Measurements from ENCODE around the gene GORAB. TPM values are rescaled to one million over a fixed set of nuclear protein-coding genes. Genes with fewer than 3 reads are reported as not detected.

The GORAB gene
- total and polyA plus RNA-seq, 2 of the 8 experiments (the other 6 are each of a cell fraction or from before 2014, with no cell fraction given) = 4.0 to 9.6 TPM

- ChIA-PET CTCF (ENCODE audit: partially characterized antibody) (no interaction called here), POLR2A (ENCODE audit: partially characterized antibody) (no interaction called here)
- no peak overlapping the region for H3K4me3 ChIP-seq (ENCODE audit: extremely low read depth in 1 of 4, insufficient read depth in 2 of 4, low read depth in 3 of 4, low read length in 4 of 4)
- H3K27ac ChIP-seq (ENCODE audit: low read depth, low read length) = no peak overlapping the region
- no peaks in the 10 kb centered on the region for H3K79me2 ChIP-seq (ENCODE audit: control insufficient read depth in 1 of 2, insufficient read depth in 2 of 2, low read length in 2 of 2)
- no peak overlapping the region for H3K9ac ChIP-seq (replicated peaks in 1 of 4; ENCODE audit: extremely low read depth in 1 of 4, low read depth in 3 of 4, low read length in 3 of 4)
- no peak for DNase-seq (ENCODE audit: low read depth in 1 of 2, low spot score in 2 of 2)
- H2BK120ac ChIP-seq (replicated peaks; ENCODE audit: low read depth, low read length) = no peak overlapping the region
- H3K56ac ChIP-seq (replicated peaks; ENCODE audit: insufficient read length, low read depth, low read length) = no peak overlapping the region
- H2AFZ ChIP-seq (ENCODE audit: low read length) = no peak overlapping the region
- H3K14ac ChIP-seq (ENCODE audit: insufficient read length) = no peak overlapping the region
- no peak overlapping the region for H4K8ac ChIP-seq (ENCODE audit: extremely low read depth, insufficient read depth, low read length)
- WGBS, 2 experiments (ENCODE audit: extremely low coverage in 1 of 2, insufficient coverage in 1 of 2, insufficient read length in 1 of 2, insufficient replicate concordance in 2 of 2, low coverage in 1 of 2, low lambda C conversion rate in 2 of 2, missing lambda C conversion rate in 1 of 2) = 86% methylated on average over 4 of the region's 4 CpGs; no CpG with 5 or more reads in 1 of the 2 experiments
- H3K36me3 ChIP-seq (ENCODE audit: control insufficient read depth in 2 of 4, insufficient read depth in 4 of 4, low read length in 3 of 4) = no peaks in the 10 kb centered on the region
- H3K79me1 ChIP-seq (ENCODE audit: low read depth, low read length) = no peaks in the 10 kb centered on the region
- no peak for TF ChIP-seq BCL11A (IDR thresholded peaks at IDR 0.05; ENCODE audit: low read depth in 2 of 2, low read length in 2 of 2)
- TF ChIP-seq SRF (IDR thresholded peaks at IDR 0.05; ENCODE audit: low read depth, low read length) = no peak
- no peak for TF ChIP-seq KDM1A (IDR thresholded peaks at IDR 0.05; ENCODE audit: borderline replicate concordance, low read length)
- TF ChIP-seq SUZ12 (IDR thresholded peaks at IDR 0.05; ENCODE audit: low read length) = no peak
- TF ChIP-seq SAP30 (IDR thresholded peaks at IDR 0.05; ENCODE audit: insufficient read depth, insufficient replicate concordance, low read length) = no peak
- TF ChIP-seq BRCA1 (IDR thresholded peaks at IDR 0.05; ENCODE audit: low read depth, low read length) = no peak
- TF ChIP-seq TEAD4 (IDR thresholded peaks at IDR 0.05; ENCODE audit: low read depth, low read length) = no peak
- no peak for TF ChIP-seq SP1 (IDR thresholded peaks at IDR 0.05; ENCODE audit: low read depth, low read length)
- TF ChIP-seq SIRT6 (IDR thresholded peaks at IDR 0.05; ENCODE audit: low read length) = no peak
- no peak for TF ChIP-seq RBBP5 (IDR thresholded peaks at IDR 0.05; ENCODE audit: borderline replicate concordance, low read depth, low read length)
- no peak for TF ChIP-seq CHD2 (IDR thresholded peaks at IDR 0.05; ENCODE audit: low read length)
- no peak for TF ChIP-seq YY1 (IDR thresholded peaks at IDR 0.05; ENCODE audit: low read depth, low read length)
- H3K4me1 ChIP-seq (replicated peaks in 1 of 4; ENCODE audit: control insufficient read depth in 3 of 4, insufficient read depth in 4 of 4, low read length in 3 of 4) = peaks cover 0 to 4% (median 2%) of the 10 kb centered on the region in 4 experiments; a peak in 3 of 7 replicates
- H3K23me2 ChIP-seq (ENCODE audit: low read depth, low read length) = no peaks in the 10 kb centered on the region; the same call in 1 of the 2 replicates
- no peak overlapping the region for H3K4ac ChIP-seq (replicated peaks; ENCODE audit: insufficient read length, low read depth, low read length)
- no peak overlapping the region for H3K4me2 ChIP-seq (ENCODE audit: insufficient read depth in 1 of 2, low read depth in 2 of 2, low read length in 2 of 2)
- no peak overlapping the region for H4K5ac ChIP-seq (ENCODE audit: insufficient read length, low read depth, low read length)
- H3K18ac ChIP-seq (ENCODE audit: extremely low read depth, low read length) = no peak overlapping the region
- H2BK12ac ChIP-seq (ENCODE audit: low read depth, low read length) = no peak overlapping the region
- H3K27me3 ChIP-seq (replicated peaks in 1 of 4; ENCODE audit: control insufficient read depth in 3 of 4, extremely low read depth in 1 of 4, insufficient read depth in 3 of 4, low read length in 3 of 4) = peaks cover 6 to 37% (median 12%) of the 10 kb centered on the region in 4 experiments
- no peak overlapping the region for H2BK5ac ChIP-seq (ENCODE audit: low read depth, low read length)
- H4K91ac ChIP-seq (replicated peaks; ENCODE audit: insufficient read length, low read length) = no peak overlapping the region
- H3K9me3 ChIP-seq (ENCODE audit: insufficient read depth in 2 of 2, low read depth in 1 of 2, low read length in 1 of 2) = no peaks in the 10 kb centered on the region
- no peak overlapping the region for H2BK20ac ChIP-seq (ENCODE audit: low read length)
- H2BK15ac ChIP-seq (ENCODE audit: low read length) = no peak overlapping the region
- peaks cover 0 to 2% of the 10 kb centered on the region in 2 experiments for H4K20me1 ChIP-seq (replicated peaks in 1 of 2; ENCODE audit: control insufficient read depth in 1 of 2, insufficient read depth in 2 of 2, low read length in 2 of 2)
- no peak overlapping the region for H2AK5ac ChIP-seq (ENCODE audit: low read depth, low read length)
- FAIRE-seq = no peak
- no peak overlapping the region for H3K23ac ChIP-seq (ENCODE audit: insufficient read length)
Observed at GRCh38 chr1:170587253-170587593, 55.3 kb downstream of the GORAB start.

Data from H1 (cell line).